Activated T-helper 2 cell treated with anti-CD3 and anti-CD28 coated beads, Interferon-gamma antibody, Interleukin-2, Interleukin-4, amounts not matched to agents 10 μg/mL and 5 μg/mL and 100 μg/mL, durations not matched to agents 14 hours and 24 hours and 36 hours (primary cell): ENCODE results near the gene PKNOX2. TPM values are rescaled to one million over a fixed set of nuclear protein-coding genes. Genes with fewer than 3 reads are reported as not detected.

Source experiments
- DNase-seq: peaks from one replicate; pipeline ENCODE4 v3.0.0; 2021; ENCODE audit warnings: low spot score
- H3K27ac Mint-ChIP-seq: one replicate; pipeline ENCODE4 v1.8.0; 2021; ENCODE audit warnings: mixed read lengths
- H3K27me3 Mint-ChIP-seq: one replicate; pipeline ENCODE4 v1.8.0; 2021; ENCODE audit warnings: low read depth, mixed read lengths
- H3K36me3 Mint-ChIP-seq: one replicate; pipeline ENCODE4 v1.8.0; 2021; ENCODE audit warnings: low read depth, mixed read lengths
- H3K4me1 Mint-ChIP-seq: one replicate; pipeline ENCODE4 v1.8.0; 2021; ENCODE audit warnings: low read depth, mixed read lengths
- H3K4me3 Mint-ChIP-seq: one replicate; pipeline ENCODE4 v1.8.0; 2021; ENCODE audit warnings: low read depth, mild to moderate bottlenecking, moderate library complexity, mixed read lengths
- H3K9me3 Mint-ChIP-seq: one replicate; pipeline ENCODE4 v1.8.0; 2021; ENCODE audit warnings: mixed read lengths
- intact Hi-C: fragments of 100-400 bp; cut with micrococcal nuclease; formaldehyde crosslinking; loops from one replicate; pipeline ENCODE4 v1.15.1; 2023
- total RNA-seq: library from RNA; stranded (reverse); gene quantifications from 2 replicates; pipeline ENCODE4 v1.2.3, GENCODE V29; 2022

Gene PKNOX2
- total RNA-seq, 1 donor from 2014 or later: not detected

- H3K4me1 Mint-ChIP-seq: no peaks in the 10 kb centered on the region
- intact Hi-C loops: no loop called here
Measured at GRCh38 chr11:125257190-125257579, 92.6 kb downstream of the PKNOX2 start.

GRCh38 chr11:125257751-125258150 lies 93.2 kb downstream of the PKNOX2 start:
- no peak for DNase-seq
- H3K36me3 Mint-ChIP-seq: no peaks in the 10 kb centered on the region
- no peaks in the 10 kb centered on the region for H3K4me1 Mint-ChIP-seq
- H3K9me3 Mint-ChIP-seq: no peaks in the 10 kb centered on the region
- H3K4me3 Mint-ChIP-seq: no peak overlapping the region
- peaks cover 14% of the 10 kb centered on the region for H3K27me3 Mint-ChIP-seq
- intact Hi-C loops: no loop called here
- no peak overlapping the region for H3K27ac Mint-ChIP-seq

More at GRCh38 chr11:125257190-125257579, 92.6 kb downstream of the PKNOX2 start:
- Mint-ChIP-seq H3K27me3 (peaks cover 10% of the 10 kb centered on the region), H3K27ac (no peak overlapping the region), H3K36me3 (no peaks in the 10 kb centered on the region), H3K9me3 (no peaks in the 10 kb centered on the region), H3K4me3 (no peak overlapping the region)
- no peak for DNase-seq

- H3K36me3 Mint-ChIP-seq: no peaks in the 10 kb centered on the region
- H3K9me3 Mint-ChIP-seq: no peaks in the 10 kb centered on the region
- DNase-seq: no peak
- intact Hi-C loops: no loop called here
- peaks cover 20% of the 10 kb centered on the region for H3K27me3 Mint-ChIP-seq
- H3K27ac Mint-ChIP-seq: no peak overlapping the region
- H3K4me1 Mint-ChIP-seq: no peaks in the 10 kb centered on the region
- H3K4me3 Mint-ChIP-seq: no peak overlapping the region
Measured at GRCh38 chr11:125258291-125259032, 93.9 kb downstream of the PKNOX2 start.

GRCh38 chr11:125261588-125261987 lies 97.0 kb downstream of the PKNOX2 start:
- no peaks in the 10 kb centered on the region for H3K4me1 Mint-ChIP-seq
- no peak overlapping the region for H3K27ac Mint-ChIP-seq
- no peaks in the 10 kb centered on the region for H3K36me3 Mint-ChIP-seq
- DNase-seq: no peak
- no peak overlapping the region for H3K4me3 Mint-ChIP-seq
- peaks cover 26% of the 10 kb centered on the region for H3K27me3 Mint-ChIP-seq
- H3K9me3 Mint-ChIP-seq: no peaks in the 10 kb centered on the region
- intact Hi-C loops: no loop called here

- no peaks in the 10 kb centered on the region for H3K9me3 Mint-ChIP-seq
Measured at GRCh38 chr11:125262194-125262829, 97.8 kb downstream of the PKNOX2 start.

GRCh38 chr11:125262830-125263218 lies 98.3 kb downstream of the PKNOX2 start:
- DNase-seq: no peak
- Mint-ChIP-seq H3K27ac (no peak overlapping the region), H3K9me3 (no peaks in the 10 kb centered on the region), H3K4me1 (no peaks in the 10 kb centered on the region), H3K27me3 (peaks cover 24% of the 10 kb centered on the region), H3K4me3 (no peak overlapping the region), H3K36me3 (no peaks in the 10 kb centered on the region)
- intact Hi-C loops: no loop called here

More at GRCh38 chr11:125262194-125262829, 97.8 kb downstream of the PKNOX2 start:
- H3K4me1 Mint-ChIP-seq: no peaks in the 10 kb centered on the region
- H3K4me3 Mint-ChIP-seq: no peak overlapping the region
- no peak overlapping the region for H3K27ac Mint-ChIP-seq
- H3K36me3 Mint-ChIP-seq: no peaks in the 10 kb centered on the region
- peaks cover 24% of the 10 kb centered on the region for H3K27me3 Mint-ChIP-seq
- DNase-seq: no peak
- intact Hi-C loops: no loop called here

- no peak overlapping the region for H3K4me3 Mint-ChIP-seq
- peaks cover 24% of the 10 kb centered on the region for H3K27me3 Mint-ChIP-seq
- DNase-seq: no peak
- intact Hi-C loops: no loop called here
- no peaks in the 10 kb centered on the region for H3K4me1 Mint-ChIP-seq
- no peak overlapping the region for H3K27ac Mint-ChIP-seq
- H3K36me3 Mint-ChIP-seq: no peaks in the 10 kb centered on the region
- no peaks in the 10 kb centered on the region for H3K9me3 Mint-ChIP-seq
Measured at GRCh38 chr11:125263268-125263790, 98.8 kb downstream of the PKNOX2 start.

- H3K27ac Mint-ChIP-seq: no peak overlapping the region
- no peaks in the 10 kb centered on the region for H3K4me1 Mint-ChIP-seq
- no peaks in the 10 kb centered on the region for H3K9me3 Mint-ChIP-seq
- intact Hi-C loops: no loop called here
- no peak overlapping the region for H3K4me3 Mint-ChIP-seq
- H3K27me3 Mint-ChIP-seq: peaks cover 24% of the 10 kb centered on the region
- no peak for DNase-seq
- no peaks in the 10 kb centered on the region for H3K36me3 Mint-ChIP-seq
Measured at GRCh38 chr11:125264100-125265022, 99.8 kb downstream of the PKNOX2 start.

GRCh38 chr11:125267548-125267947 lies 103.0 kb downstream of the PKNOX2 start:
- Mint-ChIP-seq H3K27me3 (peaks cover 16% of the 10 kb centered on the region), H3K27ac (no peak overlapping the region), H3K4me3 (no peak overlapping the region), H3K36me3 (no peaks in the 10 kb centered on the region), H3K4me1 (no peaks in the 10 kb centered on the region), H3K9me3 (no peaks in the 10 kb centered on the region)
- intact Hi-C loops: no loop called here
- DNase-seq: no peak

- no peaks in the 10 kb centered on the region for H3K36me3 Mint-ChIP-seq
- intact Hi-C loops: no loop called here
- H3K9me3 Mint-ChIP-seq: no peaks in the 10 kb centered on the region
- H3K4me3 Mint-ChIP-seq: no peak overlapping the region
- no peak overlapping the region for H3K27ac Mint-ChIP-seq
- H3K27me3 Mint-ChIP-seq: peaks cover 8% of the 10 kb centered on the region
- DNase-seq: no peak
- H3K4me1 Mint-ChIP-seq: no peaks in the 10 kb centered on the region
Measured at GRCh38 chr11:125268611-125269010, 104.1 kb downstream of the PKNOX2 start.

GRCh38 chr11:125270106-125270505 lies 105.6 kb downstream of the PKNOX2 start:
- Mint-ChIP-seq H3K4me1 (no peaks in the 10 kb centered on the region), H3K9me3 (no peaks in the 10 kb centered on the region), H3K4me3 (no peak overlapping the region), H3K27ac (no peak overlapping the region), H3K36me3 (no peaks in the 10 kb centered on the region), H3K27me3 (peaks cover 2% of the 10 kb centered on the region)
- intact Hi-C loops: no loop called here
- no peak for DNase-seq

- no peak overlapping the region for H3K4me3 Mint-ChIP-seq
- no peaks in the 10 kb centered on the region for H3K9me3 Mint-ChIP-seq
- peaks cover 2% of the 10 kb centered on the region for H3K27me3 Mint-ChIP-seq
- no peaks in the 10 kb centered on the region for H3K36me3 Mint-ChIP-seq
- DNase-seq: no peak
- H3K27ac Mint-ChIP-seq: no peak overlapping the region
- intact Hi-C loops: no loop called here
- no peaks in the 10 kb centered on the region for H3K4me1 Mint-ChIP-seq
Measured at GRCh38 chr11:125270711-125271110, 106.2 kb downstream of the PKNOX2 start.
